ENCODE measurements around the gene PLAGL2.
A peak's percentile ranks its signal among the peaks of the same experiment; 100 is the strongest.
"Not testable (repeated sequence)": the region's sequence is repeated elsewhere in the genome, so short reads cannot be mapped to it uniquely, and the experiment has no call there.

Gene PLAGL2

GRCh38 chr20:32207626-32208498 is at the start of gene PLAGL2, which contains the start of gene POFUT1:
Gene PLAGL2 (minus strand): TSS chr20:32207743. CDS start chr20:32202178, 5,565 bp downstream.
Gene POFUT1 (plus strand): TSS chr20:32207880. CDS start chr20:32207942, 62 bp downstream.
- DNase-seq = peak; percentile 91

GRCh38 chr20:32252189-32252588 is 44.6 kb upstream of the PLAGL2 start:
- peak; percentile 19 for DNase-seq

- no peak for DNase-seq
Measured at GRCh38 chr20:32251470-32251869, 43.9 kb upstream of the PLAGL2 start.

GRCh38 chr20:32249030-32249738 is 41.6 kb upstream of the PLAGL2 start:
- DNase-seq = peak; percentile 74

GRCh38 chr20:32248043-32248442 is 40.5 kb upstream of the PLAGL2 start:
- no peak for DNase-seq

GRCh38 chr20:32246208-32246607 is 38.7 kb upstream of the PLAGL2 start:
- DNase-seq = not testable (repeated sequence)

- DNase-seq = no peak
Measured at GRCh38 chr20:32244959-32245358, 37.4 kb upstream of the PLAGL2 start.

- DNase-seq = no peak
Measured at GRCh38 chr20:32244150-32244823, 36.7 kb upstream of the PLAGL2 start.

GRCh38 chr20:32241807-32242206 is 34.3 kb upstream of the PLAGL2 start:
- DNase-seq = no peak

GRCh38 chr20:32240205-32240604 is 32.7 kb upstream of the PLAGL2 start:
- DNase-seq = no peak

GRCh38 chr20:32238483-32239425 is 31.2 kb upstream of the PLAGL2 start:
- DNase-seq = no peak

GRCh38 chr20:32237419-32237818 is 29.9 kb upstream of the PLAGL2 start:
- DNase-seq = no peak

- no peak for DNase-seq
Measured at GRCh38 chr20:32236819-32237218, 29.3 kb upstream of the PLAGL2 start.

GRCh38 chr20:32236048-32236533 is 28.5 kb upstream of the PLAGL2 start:
- DNase-seq = no peak

GRCh38 chr20:32235331-32236047 is 27.9 kb upstream of the PLAGL2 start:
- DNase-seq = no peak

GRCh38 chr20:32234135-32234808 is 26.7 kb upstream of the PLAGL2 start:
- DNase-seq = no peak

- DNase-seq = no peak
Measured at GRCh38 chr20:32233286-32233685, 25.7 kb upstream of the PLAGL2 start.

- DNase-seq = no peak
Measured at GRCh38 chr20:32232326-32232886, 24.9 kb upstream of the PLAGL2 start.

- peak; percentile 71 for DNase-seq
Measured at GRCh38 chr20:32231847-32232246, 24.3 kb upstream of the PLAGL2 start.

GRCh38 chr20:32231245-32231644 is 23.7 kb upstream of the PLAGL2 start:
- no peak for DNase-seq

Measured in CD4-positive, alpha-beta T cell treated with Interleukin-17A for 1 hour (primary cell).